Fibroblast of mammary gland (primary cell): Measurements from ENCODE around the gene CEACAM21.

Experiments
- DNase-seq: peaks from one replicate; pipeline ENCODE4 v3.0.0-alpha.2; 2010; ENCODE audit warnings: low read depth
- H3K4me3 ChIP-seq: 2 replicates; pipeline ENCODE4 v1.5.1; 2011; ENCODE audit warnings: low read depth, mild to moderate bottlenecking, low read length, moderate library complexity; ENCODE audit not compliant: control insufficient read depth
- CTCF ChIP-seq: conservative IDR thresholded peaks from 2 replicates; pipeline ENCODE4 v1.5.1; 2011; ENCODE audit warnings: low read depth, low read length, inconsistent platforms; ENCODE audit not compliant: control insufficient read depth, insufficient read depth

Gene CEACAM21

GRCh38 chr19:41587838-41588210 lies 11.9 kb downstream of the CEACAM21 start:
- H3K4me3 ChIP-seq: no peak overlapping the region
- no peak for DNase-seq
- TF ChIP-seq CTCF: no peak

DNA sequence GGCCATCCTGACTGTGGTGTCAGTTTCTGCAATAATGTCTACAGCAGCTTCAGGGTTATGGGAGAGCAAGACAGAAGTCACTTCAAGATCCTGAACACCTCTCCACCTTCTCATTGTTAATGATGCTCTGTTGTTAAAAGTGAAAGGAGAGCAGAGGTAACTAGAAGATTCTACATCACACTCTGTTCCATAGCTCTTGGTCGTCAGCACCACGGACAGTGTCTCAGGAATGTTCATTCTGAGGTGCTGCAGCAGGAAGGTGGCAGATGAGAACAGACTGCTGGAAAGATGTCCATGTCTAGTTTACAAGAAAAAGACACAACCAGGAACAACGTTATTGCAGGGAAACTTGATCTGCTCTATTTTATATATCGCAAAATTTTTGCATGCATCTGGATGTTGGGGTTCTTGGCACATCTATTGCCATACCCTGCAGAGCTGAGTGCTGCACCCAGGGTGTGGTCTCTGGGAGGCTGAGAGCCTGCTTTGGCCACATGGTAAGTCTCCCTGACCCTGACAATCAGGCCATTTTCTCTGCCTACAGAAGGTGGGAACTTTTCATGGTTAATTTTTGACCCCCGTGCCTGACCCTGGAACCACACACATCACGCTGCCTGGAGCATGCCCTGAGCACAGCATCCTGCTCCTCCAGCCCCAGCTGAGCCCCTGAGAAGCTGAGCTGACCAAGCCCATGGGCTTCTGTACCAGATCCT lies 12.7 kb downstream of the CEACAM21 start:
- TF ChIP-seq CTCF: no peak
- DNase-seq: peak; percentile 14
- no peak overlapping the region for H3K4me3 ChIP-seq

- no peak overlapping the region for H3K4me3 ChIP-seq
- DNase-seq: no peak
- TF ChIP-seq CTCF: no peak
Observed at GRCh38 chr19:41589371-41589770, 13.4 kb downstream of the CEACAM21 start.

DNA sequence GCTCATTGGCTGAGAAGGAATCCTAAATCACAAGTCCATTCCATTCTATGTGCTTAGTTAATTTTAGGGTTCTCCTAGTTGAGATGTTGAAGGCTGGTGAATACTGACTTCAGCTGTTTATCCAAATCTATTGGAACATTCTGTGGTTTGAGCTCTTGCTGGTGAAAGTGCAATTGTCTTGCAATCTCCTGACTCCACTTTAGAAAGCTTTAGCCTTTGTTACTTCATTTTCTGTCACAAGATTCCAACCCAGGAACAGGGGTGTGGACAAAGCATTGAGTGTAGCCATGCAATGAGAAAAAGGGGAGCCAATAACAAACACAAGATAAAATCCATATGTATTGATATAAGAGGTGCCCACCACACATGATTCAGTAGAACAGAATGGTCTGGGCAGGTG lies 15.0 kb downstream of the CEACAM21 start:
- no peak overlapping the region for H3K4me3 ChIP-seq
- DNase-seq: no peak
- no peak for TF ChIP-seq CTCF

DNA sequence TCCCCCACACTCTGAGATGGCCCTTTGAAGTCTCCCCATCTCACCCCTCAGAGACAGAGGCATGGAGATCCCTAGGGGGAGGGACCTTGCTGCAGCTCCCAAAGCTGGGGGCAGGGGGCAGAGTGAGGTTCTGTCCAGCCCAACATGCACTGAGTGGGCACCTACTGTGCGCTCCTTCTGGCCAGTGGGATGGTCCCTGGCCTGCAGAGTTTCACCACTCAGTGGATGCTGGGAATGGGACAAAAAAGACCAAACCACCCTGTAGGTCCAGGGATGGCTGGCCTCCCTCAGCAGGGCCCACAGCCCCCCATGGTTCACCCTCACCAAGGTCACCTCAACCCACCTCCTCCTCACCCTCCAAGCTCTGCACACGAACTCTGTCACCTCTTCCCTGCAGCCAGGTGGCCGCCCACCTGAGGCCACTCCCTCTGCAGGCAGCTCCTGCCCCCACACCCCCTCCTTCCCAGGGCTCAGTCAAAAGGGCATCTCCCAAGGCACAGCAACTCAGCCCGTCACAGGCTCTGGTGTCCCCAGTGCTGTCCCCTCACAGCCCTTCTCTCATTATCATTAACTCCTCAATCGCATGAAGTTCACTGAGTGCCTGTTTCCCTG lies 16.1 kb downstream of the CEACAM21 start:
- no peak for DNase-seq
- TF ChIP-seq CTCF: no peak
- H3K4me3 ChIP-seq: no peak overlapping the region

DNA sequence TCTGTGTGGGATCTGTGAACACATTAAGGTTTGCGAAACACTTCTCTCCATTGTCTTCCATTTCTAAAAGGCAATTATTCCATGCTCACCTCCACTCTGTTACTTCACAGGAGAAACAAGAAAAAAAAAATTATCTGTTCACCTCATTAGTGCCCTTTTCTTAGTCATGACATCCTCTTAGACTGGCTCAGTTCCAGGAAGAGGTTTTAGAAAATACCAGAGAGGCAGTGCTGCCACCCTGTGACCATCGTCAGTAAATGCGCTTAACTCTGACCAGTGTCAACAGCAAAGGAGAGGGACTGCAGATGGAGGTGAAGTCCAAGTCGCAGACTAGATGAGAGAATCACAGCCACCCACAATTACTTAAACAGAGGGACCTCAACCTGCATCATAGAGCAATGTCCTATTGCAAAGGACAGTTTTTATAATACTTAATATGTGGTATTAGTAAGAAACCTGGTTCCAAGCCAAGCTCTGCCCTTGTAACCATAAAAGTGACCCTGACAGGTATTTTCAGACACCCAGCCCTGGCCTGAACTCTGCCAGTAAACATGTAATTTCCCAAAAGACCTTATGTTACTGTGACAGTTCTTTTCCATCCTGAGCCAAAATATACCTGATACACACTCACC lies 19.4 kb downstream of the CEACAM21 start:
- H3K4me3 ChIP-seq: no peak overlapping the region
- TF ChIP-seq CTCF: peak; percentile 69
- DNase-seq: peak; percentile 86
